SK-N-MC (cell line): Measurements from ENCODE around the gene MYH14.

ENCODE experiments used
- EZH2 ChIP-seq: fragments of 200-600 bp; sonication (generic); IDR thresholded peaks from one replicate; pipeline ENCODE4 v1.6.1; 2017; ENCODE audit warnings: antibody characterized with exemption
- POLR2AphosphoS5 ChIP-seq: IDR thresholded peaks from 2 replicates; pipeline ENCODE4 v1.6.1; 2012; ENCODE audit warnings: mild to moderate bottlenecking, low read depth, low read length, borderline replicate concordance

- TF ChIP-seq EZH2 (no peak), POLR2AphosphoS5 (no peak)
Observed at GRCh38 chr19:50223439-50223716, 20.0 kb downstream of the MYH14 start.
